ENCODE results near the gene FNIP2.

DNA sequence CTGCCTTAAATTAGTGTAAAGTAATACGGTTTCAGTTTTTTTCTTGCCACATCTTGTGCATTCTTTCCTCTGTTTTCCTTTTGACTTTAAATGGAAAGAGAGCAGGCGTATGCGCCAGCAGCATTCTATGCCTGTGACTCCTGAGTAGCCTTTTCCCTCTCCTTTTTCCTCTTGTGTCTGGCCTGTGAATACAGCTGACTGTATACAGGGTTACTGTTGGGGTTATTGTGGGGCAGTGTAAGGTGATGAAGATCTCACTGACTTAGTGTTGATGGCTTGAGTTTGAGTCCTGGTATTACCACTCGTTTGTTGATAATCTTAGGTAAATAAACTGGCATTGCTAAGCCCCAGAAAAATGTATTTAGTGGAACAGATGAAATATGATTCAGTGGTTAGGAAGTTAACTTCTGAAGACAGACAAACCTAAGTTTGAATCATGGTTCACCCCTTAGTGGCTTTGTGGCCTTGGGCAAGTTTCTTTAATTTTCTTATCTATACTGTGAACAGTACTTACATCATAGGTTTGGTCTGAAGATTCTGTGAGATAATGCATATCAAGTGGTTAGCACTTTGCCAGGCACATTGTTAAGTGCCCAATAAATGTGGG, 105.1 kb downstream of the FNIP2 start:
- TF ChIP-seq BHLHE40 (IDR thresholded peaks at IDR 0.05; ENCODE audit: borderline replicate concordance): no peak
- no peak for TF ChIP-seq TARDBP (IDR thresholded peaks at IDR 0.05)
- TF ChIP-seq LEF1 (IDR thresholded peaks at IDR 0.05; ENCODE audit: borderline replicate concordance): no peak
- no peak for TF ChIP-seq FOXA1 (IDR thresholded peaks at IDR 0.05)
- TF ChIP-seq ELF4 (IDR thresholded peaks at IDR 0.05): no peak
- no peak for TF ChIP-seq FOXM1 (IDR thresholded peaks at IDR 0.05; ENCODE audit: borderline replicate concordance)

Data from HEK293T (cell line).